PC-3 (cell line): ENCODE measurements around the gene ERFL. TPM values are rescaled to one million over a fixed set of nuclear protein-coding genes. Genes with fewer than 3 reads are reported as not detected.

Source experiments
- ATAC-seq: fragments of 200-7000 bp; cut with Tn5 transposase; 2 replicates; pipeline ENCODE4 v1.9.1; 2020; ENCODE audit warnings: mild to moderate bottlenecking, moderate library complexity
- BruUV-seq: library from RNA; stranded (reverse); fragments of 400-500 nt; replicated peaks from 2 replicates; lab custom pipeline; 2021; lab: Mats Ljungman, UMichigan
- CTCF ChIA-PET: fragments of 300-600 bp; sonication (Branson Sonifier 250); formaldehyde crosslinking; loops from one replicate; lab custom pipeline; 2022; ENCODE audit warnings: antibody characterized with exemption; lab: Charles Lee
- POLR2A ChIA-PET: fragments of 300-600 bp; sonication (Branson Sonifier 250); formaldehyde crosslinking; loops from one replicate; lab custom pipeline; 2022; ENCODE audit warnings: antibody characterized with exemption; ENCODE audit not compliant: unreplicated experiment; lab: Charles Lee
- DNase-seq: peaks from one replicate; pipeline ENCODE4 v3.0.0-alpha.2; 2015
- H2AFZ ChIP-seq: fragments of 300-600 bp; sonication (generic); 2 replicates; pipeline ENCODE4 v1.6.0; 2016; ENCODE audit warnings: antibody characterized with exemption, low read length
- H3F3A ChIP-seq: fragments of 300-600 bp; sonication (generic); one replicate; pipeline ENCODE4 v1.6.0; 2017; ENCODE audit warnings: antibody characterized with exemption, low read length, control low read depth, mild to moderate bottlenecking; ENCODE audit not compliant: unreplicated experiment
- H3K27ac ChIP-seq: fragments of 300-600 bp; sonication (generic); 2 replicates; pipeline ENCODE4 v1.5.1; 2016; ENCODE audit warnings: mild to moderate bottlenecking, low read length
- H3K27me3 ChIP-seq: fragments of 300-600 bp; sonication (generic); 2 replicates; pipeline ENCODE4 v1.6.1; 2016; ENCODE audit warnings: low read length, mixed read lengths
- H3K36me3 ChIP-seq: fragments of 300-600 bp; sonication (generic); 2 replicates; pipeline ENCODE4 v1.6.1; 2016; ENCODE audit warnings: low read depth, mixed run types, low read length, mixed read lengths
- H3K4me1 ChIP-seq: fragments of 300-600 bp; sonication (generic); 2 replicates; pipeline ENCODE4 v1.5.1; 2016; ENCODE audit warnings: low read length; ENCODE audit not compliant: insufficient read depth
- H3K4me2 ChIP-seq: fragments of 300-600 bp; sonication (generic); 2 replicates; pipeline ENCODE4 v1.6.0; 2016; ENCODE audit warnings: low read length
- H3K4me3 ChIP-seq: fragments of 300-600 bp; sonication (generic); 2 replicates; pipeline ENCODE4 v1.5.1; 2016; ENCODE audit warnings: mild to moderate bottlenecking, low read length, mixed read lengths
- H3K79me2 ChIP-seq: fragments of 300-600 bp; sonication (generic); 2 replicates; pipeline ENCODE4 v1.6.1; 2017; ENCODE audit warnings: low read length, mixed read lengths
- H3K9ac ChIP-seq: fragments of 300-600 bp; sonication (generic); 2 replicates; pipeline ENCODE4 v1.6.0; 2016; ENCODE audit warnings: mild to moderate bottlenecking, low read length
- H3K9me2 ChIP-seq: fragments of 300-600 bp; sonication (generic); replicated peaks from 2 replicates; pipeline ENCODE4 v1.6.1; 2016; ENCODE audit warnings: mixed run types, low read length, mixed read lengths
- H3K9me3 ChIP-seq: fragments of 300-600 bp; sonication (generic); 2 replicates; pipeline ENCODE4 v1.6.1; 2016; ENCODE audit warnings: low read length, mixed read lengths
- H4K20me1 ChIP-seq: fragments of 300-600 bp; sonication (generic); 2 replicates; pipeline ENCODE4 v1.6.1; 2016; ENCODE audit warnings: low read length, mixed read lengths
- CTCF ChIP-seq: fragments of 300-600 bp; sonication (generic); conservative IDR thresholded peaks from 2 replicates; pipeline ENCODE4 v1.5.1; 2017; ENCODE audit warnings: antibody characterized with exemption, low read depth, mild to moderate bottlenecking, low read length
- EZH2 ChIP-seq: fragments of 300-600 bp; sonication (generic); IDR thresholded peaks from one replicate; pipeline ENCODE4 v1.6.1; 2017; ENCODE audit warnings: antibody characterized with exemption, mild to moderate bottlenecking, low read length; ENCODE audit not compliant: unreplicated experiment
- EZH2phosphoT487 ChIP-seq: fragments of 300-600 bp; sonication (generic); IDR thresholded peaks from 2 replicates; pipeline ENCODE4 v1.6.1; 2018; ENCODE audit warnings: mild to moderate bottlenecking, antibody characterized with exemption, low read length, borderline replicate concordance
- intact Hi-C: fragments of 100-400 bp; cut with micrococcal nuclease; formaldehyde crosslinking; loops from 2 replicates; pipeline ENCODE4 v1.9.0; 2023
- total RNA-seq: library from RNA; depleted of rRNA; stranded (reverse); fragments of >200 nt; gene quantifications from 2 replicates; pipeline ENCODE4 v1.2.3, GENCODE V29; 2014

The ERFL gene
- total RNA-seq, 1 experiment from 2014 or later = 0.11 TPM

- intact Hi-C loops = no loop called here
- CTCF ChIA-PET = no interaction called here
- no TSS peak for BruUV-seq
Observed at GRCh38 chr19:41896581-41896942, 31.7 kb downstream of the ERFL start.

GRCh38 chr19:41895745-41896580 is 32.3 kb downstream of the ERFL start:
- DNase-seq (no peak), ATAC-seq (no peak; the same call in 1 of the 2 replicates)
- Histone ChIP-seq H3K79me2 (no peaks in the 10 kb centered on the region), H4K20me1 (no peaks in the 10 kb centered on the region), H3K9me2 (no peaks in the 10 kb centered on the region), H3K9me3 (no peaks in the 10 kb centered on the region), H3K36me3 (peaks cover 2% of the 10 kb centered on the region; the same call in 1 of the 2 replicates), H2AFZ (no peak overlapping the region), H3K4me3 (no peak overlapping the region), H3K27me3 (no peaks in the 10 kb centered on the region), H3K27ac (no peak overlapping the region), H3K4me1 (no peaks in the 10 kb centered on the region), H3F3A (no peaks in the 10 kb centered on the region), H3K4me2 (no peak overlapping the region), H3K9ac (no peak overlapping the region)
- POLR2A ChIA-PET = no interaction called here
- TF ChIP-seq EZH2phosphoT487 (no peak), EZH2 (no peak), CTCF (peak; percentile 49; the same call in 1 of the 2 replicates)
- CTCF ChIA-PET = no interaction called here
- intact Hi-C loops = no loop called here
- no TSS peak for BruUV-seq

More at GRCh38 chr19:41896581-41896942, 31.7 kb downstream of the ERFL start:
- H3K27me3 ChIP-seq = no peaks in the 10 kb centered on the region
- no peaks in the 10 kb centered on the region for H4K20me1 ChIP-seq
- H3K79me2 ChIP-seq = no peaks in the 10 kb centered on the region
- no peaks in the 10 kb centered on the region for H3K4me1 ChIP-seq
- POLR2A ChIA-PET = no interaction called here
- no peak for DNase-seq
- TF ChIP-seq EZH2 = no peak
- TF ChIP-seq CTCF = no peak
- no peak for TF ChIP-seq EZH2phosphoT487
- H3K36me3 ChIP-seq = peaks cover 2% of the 10 kb centered on the region; the same call in 1 of the 2 replicates
- H3F3A ChIP-seq = no peaks in the 10 kb centered on the region
- no peak overlapping the region for H3K4me2 ChIP-seq
- H3K9ac ChIP-seq = no peak overlapping the region
- H2AFZ ChIP-seq = no peak overlapping the region
- ATAC-seq = no peak
- H3K9me2 ChIP-seq = no peaks in the 10 kb centered on the region
- H3K27ac ChIP-seq = no peak overlapping the region
- no peak overlapping the region for H3K4me3 ChIP-seq
- H3K9me3 ChIP-seq = no peaks in the 10 kb centered on the region

- DNase-seq (no peak), ATAC-seq (no peak)
- intact Hi-C loops = no loop called here
- no peak overlapping the region for H3K27ac ChIP-seq
- no peak overlapping the region for H3K9ac ChIP-seq
- H3K79me2 ChIP-seq = no peaks in the 10 kb centered on the region
- H4K20me1 ChIP-seq = no peaks in the 10 kb centered on the region
- TF ChIP-seq EZH2 (no peak), EZH2phosphoT487 (no peak), CTCF (no peak)
- ChIA-PET CTCF (no interaction called here), POLR2A (no interaction called here)
- no peaks in the 10 kb centered on the region for H3K9me3 ChIP-seq
- H3K4me2 ChIP-seq = no peak overlapping the region
- H3K27me3 ChIP-seq = no peaks in the 10 kb centered on the region
- H3K9me2 ChIP-seq = no peaks in the 10 kb centered on the region
- no peak overlapping the region for H3K4me3 ChIP-seq
- BruUV-seq = no TSS peak
- H3K36me3 ChIP-seq = peaks cover 3% of the 10 kb centered on the region; the same call in 1 of the 2 replicates
- no peaks in the 10 kb centered on the region for H3K4me1 ChIP-seq
- no peaks in the 10 kb centered on the region for H3F3A ChIP-seq
- H2AFZ ChIP-seq = no peak overlapping the region
Observed at GRCh38 chr19:41894350-41894749, 33.9 kb downstream of the ERFL start.
